AG09319 (cell line): ENCODE data around the gene FAM171A1.
"Not testable (repeated sequence)": the region's sequence is repeated elsewhere in the genome, so short reads cannot be mapped to it uniquely, and the experiment has no call there.

Experiments used
- DNase-seq: peaks from one replicate; pipeline ENCODE4 v3.0.0-alpha.2; 2010; ENCODE audit warnings: low read depth; ENCODE audit errors: extremely low read depth
- TF ChIP-seq, protein P1 (sequence below): IDR thresholded peaks from 2 replicates; pipeline ENCODE4 v1.5.1; 2011; ENCODE audit warnings: low read depth, mild to moderate bottlenecking, inconsistent platforms, low read length, moderate library complexity

The FAM171A1 gene

DNA sequence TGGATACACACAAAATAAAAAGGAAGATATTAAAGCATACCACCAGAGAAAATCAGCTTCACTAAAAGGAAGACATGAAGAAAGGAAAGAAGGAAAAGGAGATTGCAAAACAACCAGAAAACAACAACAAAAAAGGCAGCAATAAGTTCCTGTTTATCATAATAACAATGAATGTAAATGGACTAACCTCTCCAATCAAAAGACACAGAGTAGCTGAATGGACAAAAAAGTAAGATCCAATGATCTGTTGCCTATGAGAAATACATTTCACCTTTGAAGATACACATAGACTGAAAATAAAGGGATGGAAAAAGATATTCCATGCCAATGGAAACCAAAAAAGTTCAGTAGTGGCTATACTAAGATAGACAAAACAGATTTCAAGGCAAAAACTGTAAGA, 30.3 kb upstream of the FAM171A1 start:
- DNase-seq: no peak

DNA sequence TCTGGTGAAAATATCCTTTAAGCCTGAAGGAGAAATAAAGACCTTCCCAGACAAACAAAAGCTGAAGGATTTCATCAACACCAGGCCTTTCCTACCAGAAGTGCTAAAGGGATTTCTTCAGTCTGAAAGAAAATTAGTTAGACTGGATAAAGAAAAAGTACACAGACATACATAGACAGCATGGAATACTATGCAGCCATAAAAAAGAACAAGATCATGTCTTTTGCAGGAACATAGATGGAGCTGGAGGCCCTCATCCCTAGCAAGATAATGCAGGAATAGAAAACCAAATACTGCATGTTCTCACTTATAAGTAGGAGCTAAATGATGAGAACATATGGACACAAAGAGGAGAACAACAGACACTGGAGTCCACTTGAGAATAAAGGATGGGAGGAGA, 29.4 kb upstream of the FAM171A1 start:
- not testable (repeated sequence) for DNase-seq

More for the DNA sequence above, 30.3 kb upstream of the FAM171A1 start:
- TF ChIP-seq, protein P1, sequence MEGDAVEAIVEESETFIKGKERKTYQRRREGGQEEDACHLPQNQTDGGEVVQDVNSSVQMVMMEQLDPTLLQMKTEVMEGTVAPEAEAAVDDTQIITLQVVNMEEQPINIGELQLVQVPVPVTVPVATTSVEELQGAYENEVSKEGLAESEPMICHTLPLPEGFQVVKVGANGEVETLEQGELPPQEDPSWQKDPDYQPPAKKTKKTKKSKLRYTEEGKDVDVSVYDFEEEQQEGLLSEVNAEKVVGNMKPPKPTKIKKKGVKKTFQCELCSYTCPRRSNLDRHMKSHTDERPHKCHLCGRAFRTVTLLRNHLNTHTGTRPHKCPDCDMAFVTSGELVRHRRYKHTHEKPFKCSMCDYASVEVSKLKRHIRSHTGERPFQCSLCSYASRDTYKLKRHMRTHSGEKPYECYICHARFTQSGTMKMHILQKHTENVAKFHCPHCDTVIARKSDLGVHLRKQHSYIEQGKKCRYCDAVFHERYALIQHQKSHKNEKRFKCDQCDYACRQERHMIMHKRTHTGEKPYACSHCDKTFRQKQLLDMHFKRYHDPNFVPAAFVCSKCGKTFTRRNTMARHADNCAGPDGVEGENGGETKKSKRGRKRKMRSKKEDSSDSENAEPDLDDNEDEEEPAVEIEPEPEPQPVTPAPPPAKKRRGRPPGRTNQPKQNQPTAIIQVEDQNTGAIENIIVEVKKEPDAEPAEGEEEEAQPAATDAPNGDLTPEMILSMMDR: no peak

DNA sequence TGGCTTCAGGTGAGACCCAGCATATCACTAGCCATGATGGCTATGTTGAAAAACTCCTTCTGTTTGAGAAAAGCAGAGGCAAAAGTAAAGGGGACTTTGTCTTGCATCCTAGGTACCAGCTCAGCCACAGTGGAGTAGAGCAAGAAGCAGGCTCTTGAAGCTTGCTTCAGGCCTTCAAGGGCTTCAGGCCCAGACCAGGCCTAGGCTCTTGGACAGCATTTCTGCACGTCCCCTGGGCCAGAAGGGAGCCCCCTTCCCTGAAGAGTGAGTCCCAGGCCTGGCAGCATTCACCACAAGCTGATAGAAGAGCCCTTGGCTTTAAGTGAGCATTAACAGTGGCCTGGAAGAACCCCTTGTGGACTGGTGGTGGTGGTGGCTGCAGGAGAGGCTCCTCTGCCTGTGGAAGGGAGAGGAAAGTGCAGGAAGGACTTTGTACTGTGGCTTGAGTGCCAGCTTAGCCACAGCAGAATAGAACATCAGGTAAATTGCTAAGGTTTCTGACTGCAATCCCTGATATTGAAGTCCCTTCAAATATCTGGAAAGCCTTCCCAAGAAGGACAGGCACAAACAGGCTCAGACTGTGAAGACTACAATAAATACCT, 28.1 kb upstream of the FAM171A1 start:
- DNase-seq: no peak
- TF ChIP-seq, protein P1: no peak

DNA sequence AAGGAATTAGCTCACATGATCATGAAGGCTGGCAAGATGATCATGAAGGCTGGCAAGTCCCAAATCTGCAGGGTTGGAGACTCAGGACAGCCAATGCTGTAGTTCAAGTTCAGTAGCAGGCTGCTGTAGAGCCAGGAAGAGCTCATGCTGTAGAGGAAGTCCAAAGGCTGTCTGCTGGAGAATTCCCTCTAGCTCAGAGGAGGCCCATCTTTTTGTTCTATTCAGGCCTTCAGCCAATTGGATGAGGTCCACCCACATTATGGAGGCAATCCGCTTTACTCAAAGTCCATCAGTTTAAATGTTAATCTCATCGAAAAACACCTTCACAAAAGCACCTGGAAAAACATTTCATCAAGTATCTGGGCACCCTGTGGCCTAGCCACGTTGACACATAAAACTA, 24.8 kb upstream of the FAM171A1 start:
- TF ChIP-seq, protein P1: no peak
- no peak for DNase-seq

DNA sequence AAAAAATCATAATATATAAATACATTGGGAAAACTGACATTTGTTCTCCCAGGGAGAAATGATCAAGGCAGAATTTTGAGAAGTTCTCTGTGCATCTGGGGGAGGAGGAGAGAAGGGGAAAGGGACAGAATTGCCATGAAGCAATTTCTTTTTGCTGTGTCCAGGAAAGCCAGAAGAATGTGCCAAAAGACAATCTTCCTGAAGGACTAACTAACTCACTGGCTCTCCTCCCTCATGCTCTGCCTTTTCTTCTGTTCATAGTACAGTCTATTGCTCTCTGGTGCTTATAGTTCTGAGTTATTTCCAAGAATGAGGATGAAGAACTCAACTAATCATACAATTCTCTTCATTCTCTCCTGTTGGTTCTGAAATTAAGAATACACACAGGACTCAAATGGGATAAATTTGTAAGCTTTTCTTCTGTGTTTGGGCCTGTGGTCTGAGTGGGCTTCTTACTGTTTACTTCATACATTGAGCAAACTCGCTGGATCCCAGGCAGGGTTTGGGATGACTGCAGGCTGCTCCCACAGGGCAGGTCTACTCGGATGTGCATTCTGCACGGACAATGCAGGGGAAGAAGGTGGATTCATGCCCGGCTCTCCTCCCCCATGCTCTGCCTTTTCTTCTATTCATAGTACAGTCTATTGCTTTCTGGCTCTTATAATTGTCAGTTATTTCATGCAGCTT, 22.2 kb upstream of the FAM171A1 start:
- no peak for DNase-seq
- TF ChIP-seq, protein P1: no peak

DNA sequence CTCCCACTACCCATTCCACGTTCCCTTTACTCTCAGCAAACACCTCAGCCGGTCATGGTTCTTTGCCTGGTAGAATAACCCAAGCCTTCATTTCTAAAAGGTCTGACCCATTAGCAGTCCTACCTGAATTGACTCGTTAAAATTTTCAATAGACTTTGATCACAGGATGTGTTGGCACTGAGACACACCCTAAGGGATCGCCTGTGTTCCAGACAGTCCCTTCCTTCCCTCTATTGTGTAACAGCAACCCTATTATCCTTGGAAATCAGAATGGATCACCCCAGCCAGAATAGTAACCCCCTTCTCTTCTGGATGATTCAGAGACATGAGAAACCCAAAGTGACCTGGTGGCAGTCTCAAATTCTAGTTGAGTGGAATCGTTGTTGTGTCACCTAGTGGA, 20.4 kb upstream of the FAM171A1 start:
- no peak for DNase-seq
- TF ChIP-seq, protein P1: no peak

DNA sequence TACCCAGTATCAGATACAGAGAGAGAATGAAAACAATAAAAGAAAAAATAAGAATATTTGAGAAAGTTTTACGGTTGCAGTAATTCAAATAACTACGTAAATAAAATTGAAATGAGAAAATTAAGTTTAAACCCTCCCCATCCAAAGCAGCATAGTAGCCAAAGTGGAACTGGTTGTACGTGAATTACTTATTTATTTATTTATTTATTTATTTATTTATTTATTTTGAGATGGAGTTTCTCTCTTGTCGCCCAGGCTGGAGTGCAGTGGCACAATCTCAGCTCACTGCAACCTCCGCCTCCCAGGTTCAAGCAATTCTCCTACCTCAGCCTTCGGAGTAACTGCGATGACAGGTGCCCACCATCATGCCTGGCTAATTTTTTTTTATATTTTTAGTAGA, 17.1 kb upstream of the FAM171A1 start:
- DNase-seq: not testable (repeated sequence)

DNA sequence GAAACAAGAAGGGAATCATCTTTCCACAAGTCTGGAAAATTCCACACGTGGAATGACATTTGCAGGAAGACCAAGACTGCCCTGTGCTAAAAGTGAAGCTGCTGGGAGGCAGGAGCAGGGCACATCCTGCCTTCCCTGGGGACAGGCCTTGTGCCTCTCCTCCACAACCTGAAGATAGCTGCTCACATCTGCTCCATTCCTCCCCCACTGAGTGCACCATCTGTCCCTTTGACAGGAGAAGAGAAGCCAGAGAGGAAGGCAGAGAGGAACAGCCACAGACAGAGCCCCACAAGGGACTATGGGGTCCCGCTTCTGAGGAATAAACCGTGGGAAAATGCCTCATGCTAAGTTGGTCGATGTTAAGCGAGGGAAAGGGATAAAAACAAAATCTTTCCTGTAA, 15.9 kb upstream of the FAM171A1 start:
- no peak for DNase-seq
- TF ChIP-seq, protein P1: no peak
